Left lung (tissue), 10 donors: Measurements from ENCODE around the gene FASTKD1. TPM values are rescaled to one million over a fixed set of nuclear protein-coding genes. Genes with fewer than 3 reads are reported as not detected.

ENCODE experiments used
- ATAC-seq: fragments of 200-7000 bp; cut with Tn5 transposase; one replicate; pipeline ENCODE4 v1.9.1; 2020; ENCODE audit warnings: moderate library complexity
- DNase-seq, 4 donors: peaks; one replicate each; pipeline ENCODE4 v3.0.0-alpha.2; 2013 to 2020
- H3K27ac ChIP-seq, 2 donors: fragments of 200-600 bp; sonication (generic) in 1 of 2; one replicate each; pipeline versions ENCODE4 v1.5.0 to v1.8.0; 2020 to 2021
- H3K27me3 ChIP-seq, 2 donors: fragments of 200-600 bp; sonication (generic) in 1 of 2; one replicate each; pipeline versions ENCODE4 v1.5.0 to v1.8.0; 2020 to 2021
- H3K36me3 ChIP-seq, 2 donors: fragments of 200-600 bp; sonication (generic) in 1 of 2; one replicate each; pipeline versions ENCODE4 v1.5.0 to v1.8.0; 2020 to 2021
- H3K4me1 ChIP-seq, 2 donors: fragments of 200-600 bp; one replicate each; pipeline ENCODE4 v1.8.0; 2021
- H3K4me3 ChIP-seq, 2 donors: fragments of 200-600 bp; sonication (generic) in 1 of 2; one replicate each; pipeline versions ENCODE4 v1.5.0 to v1.8.0; 2020 to 2021; ENCODE audit warnings: mild to moderate bottlenecking in 1 of 2
- H3K9me3 ChIP-seq, 2 donors: fragments of 200-600 bp; sonication (generic) in 1 of 2; one replicate each; pipeline versions ENCODE4 v1.5.0 to v1.8.0; 2020 to 2021
- intact Hi-C, 2 donors: fragments of 100-400 bp; cut with DNase I; formaldehyde crosslinking; loops; one replicate each; pipeline versions ENCODE4 v1.11.2 to v1.14.2; 2022
- polyA plus RNA-seq, 6 donors: library from polyadenylated mRNA; unstranded; fragments of 120-200 nt; gene quantifications; one replicate each; pipeline ENCODE4 v1.2.1, GENCODE V29; 2013; ENCODE audit not compliant: insufficient read length in 6 of 6
- total RNA-seq, 2 donors: library from RNA; stranded (reverse); fragmentation: NEBNext Ultra II Directional; extraction: Animal tissue kit (Norgen Biotek cat#: 25700); gene quantifications; one replicate each; pipeline ENCODE4 v1.2.1, GENCODE V29; 2021
- TF ChIP-seq, protein P1 (sequence below), 2 donors: fragments of 200-600 bp; sonication (generic) in 1 of 2; IDR thresholded peaks; one replicate each; pipeline versions ENCODE4 v1.5.0 to v1.8.0; 2021; ENCODE audit warnings: antibody characterized with exemption in 2 of 2
- donor health status: DM: no; HTN: yes; CAD: no.
- donor health status: DM: no; HTN: no; CAD: no.

The FASTKD1 gene
- total and polyA plus RNA-seq, 8 donors, result 29.3 to 47.6 (median 40.1) TPM

DNA sequence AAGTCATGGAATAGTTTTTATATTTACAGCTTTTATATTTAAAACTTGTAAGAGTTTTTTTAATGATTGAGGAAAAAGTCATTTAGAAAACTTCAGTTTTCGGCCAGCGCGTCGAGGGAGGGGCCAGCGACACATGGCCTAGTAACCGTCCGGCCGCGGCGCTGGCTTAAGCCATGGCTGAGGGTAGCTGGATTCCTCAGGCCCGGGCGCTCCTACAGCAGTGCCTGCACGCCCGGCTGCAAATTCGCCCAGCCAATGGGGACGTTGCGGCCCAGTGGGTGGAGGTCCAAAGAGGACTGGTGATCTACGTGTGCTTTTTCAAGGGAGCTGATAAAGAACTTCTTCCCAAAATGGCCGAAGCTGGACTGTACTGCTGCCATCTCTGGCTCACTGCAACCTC, 69.0 kb downstream of the FASTKD1 start:
- peak in 1 of 4 donors; percentile 68 for DNase-seq
- Histone ChIP-seq H3K9me3 (no peaks in the 10 kb centered on the region), H3K27me3 (no peaks in the 10 kb centered on the region), H3K36me3 (peaks cover 0 to 11% of the 10 kb centered on the region in 2 donors), H3K4me3 (no peak overlapping the region), H3K4me1 (no peaks in the 10 kb centered on the region), H3K27ac (no peak overlapping the region)
- ATAC-seq, result no peak
- TF ChIP-seq, protein P1, sequence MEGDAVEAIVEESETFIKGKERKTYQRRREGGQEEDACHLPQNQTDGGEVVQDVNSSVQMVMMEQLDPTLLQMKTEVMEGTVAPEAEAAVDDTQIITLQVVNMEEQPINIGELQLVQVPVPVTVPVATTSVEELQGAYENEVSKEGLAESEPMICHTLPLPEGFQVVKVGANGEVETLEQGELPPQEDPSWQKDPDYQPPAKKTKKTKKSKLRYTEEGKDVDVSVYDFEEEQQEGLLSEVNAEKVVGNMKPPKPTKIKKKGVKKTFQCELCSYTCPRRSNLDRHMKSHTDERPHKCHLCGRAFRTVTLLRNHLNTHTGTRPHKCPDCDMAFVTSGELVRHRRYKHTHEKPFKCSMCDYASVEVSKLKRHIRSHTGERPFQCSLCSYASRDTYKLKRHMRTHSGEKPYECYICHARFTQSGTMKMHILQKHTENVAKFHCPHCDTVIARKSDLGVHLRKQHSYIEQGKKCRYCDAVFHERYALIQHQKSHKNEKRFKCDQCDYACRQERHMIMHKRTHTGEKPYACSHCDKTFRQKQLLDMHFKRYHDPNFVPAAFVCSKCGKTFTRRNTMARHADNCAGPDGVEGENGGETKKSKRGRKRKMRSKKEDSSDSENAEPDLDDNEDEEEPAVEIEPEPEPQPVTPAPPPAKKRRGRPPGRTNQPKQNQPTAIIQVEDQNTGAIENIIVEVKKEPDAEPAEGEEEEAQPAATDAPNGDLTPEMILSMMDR (IDR thresholded peaks at IDR 0.05), result no peak
- intact Hi-C loops, result no loop called here

DNA sequence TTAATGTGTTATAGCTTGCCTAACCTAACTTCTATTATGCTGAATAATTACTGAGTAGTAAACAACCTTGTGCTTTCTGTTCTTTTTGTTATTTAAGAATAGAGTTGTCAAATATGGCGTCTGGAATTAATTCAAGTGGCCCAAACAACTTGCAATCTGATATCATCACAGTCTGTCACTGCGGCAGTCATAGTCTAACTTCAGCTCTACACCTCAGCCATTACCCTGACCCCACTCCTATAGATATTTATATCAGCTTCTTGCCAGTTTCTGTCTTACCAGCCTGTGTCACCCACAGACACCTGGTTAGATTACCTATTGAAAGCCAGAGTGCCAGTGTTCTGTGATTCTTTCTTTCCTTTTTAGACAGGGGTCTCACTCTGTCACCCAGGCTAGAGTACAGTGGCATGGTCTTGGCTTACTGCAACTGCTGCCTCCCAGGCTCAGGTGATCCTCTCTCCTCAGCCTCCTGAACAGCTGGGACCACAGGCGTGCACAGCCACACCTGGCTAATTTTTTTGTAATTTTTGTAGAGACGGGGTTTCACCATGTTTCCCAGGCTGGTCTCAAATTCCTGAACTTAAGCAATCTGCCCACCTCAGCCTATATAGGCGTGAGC, 78.2 kb downstream of the FASTKD1 start:
- ATAC-seq (no peak), DNase-seq (no peak)
- TF ChIP-seq, protein P1 (IDR thresholded peaks at IDR 0.05), result no peak
- intact Hi-C loops, result no loop called here
- Histone ChIP-seq H3K27ac (no peak overlapping the region), H3K4me3 (no peak overlapping the region), H3K4me1 (no peaks in the 10 kb centered on the region), H3K9me3 (no peaks in the 10 kb centered on the region), H3K27me3 (no peaks in the 10 kb centered on the region), H3K36me3 (peaks cover 0 to 7% of the 10 kb centered on the region in 2 donors)

DNA sequence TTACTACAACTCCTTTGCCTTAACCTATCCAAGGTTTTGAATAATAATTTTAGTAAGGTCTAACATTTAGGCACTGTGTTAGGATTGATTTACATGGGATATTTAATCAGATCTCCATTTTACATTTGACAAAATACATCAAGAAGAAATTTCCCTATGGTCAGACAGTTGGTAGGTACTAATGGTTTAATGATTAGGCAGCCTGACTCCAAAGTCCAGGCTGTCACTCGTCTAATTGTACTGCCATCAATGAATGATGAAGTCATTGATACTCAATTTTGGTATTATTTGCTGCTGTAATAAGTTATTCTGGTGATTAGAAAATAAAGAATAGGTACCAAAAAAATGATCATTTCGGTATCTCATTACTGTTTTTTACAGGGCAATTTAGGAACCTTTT, 80.3 kb downstream of the FASTKD1 start:
- Histone ChIP-seq H3K4me3 (no peak overlapping the region), H3K4me1 (no peaks in the 10 kb centered on the region), H3K27ac (no peak overlapping the region), H3K9me3 (no peaks in the 10 kb centered on the region), H3K27me3 (no peaks in the 10 kb centered on the region), H3K36me3 (peaks cover 0 to 5% of the 10 kb centered on the region in 2 donors)
- no peak for ATAC-seq
- TF ChIP-seq, protein P1 (IDR thresholded peaks at IDR 0.05), result no peak
- intact Hi-C loops, result no loop called here
- no peak for DNase-seq

DNA sequence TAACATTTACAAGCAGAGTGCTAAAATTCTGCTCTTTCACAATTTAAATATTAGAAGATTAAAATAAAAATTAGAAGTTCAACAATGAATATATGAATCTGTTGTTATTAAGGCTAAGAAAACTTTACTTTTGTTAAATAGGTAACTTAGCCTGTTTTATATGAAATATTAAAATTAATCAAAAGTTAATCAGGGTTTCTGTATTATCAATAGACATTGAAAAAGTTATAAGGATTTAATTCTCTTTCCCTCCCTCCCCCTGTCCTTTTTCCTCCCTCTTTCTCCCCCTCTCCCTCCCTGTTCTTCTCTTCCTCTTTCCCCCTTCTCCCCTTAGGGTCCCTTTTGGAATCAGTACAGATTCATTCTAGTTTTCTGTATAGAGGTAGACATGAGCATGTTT, 82.3 kb downstream of the FASTKD1 start:
- H3K4me1 ChIP-seq, result no peaks in the 10 kb centered on the region
- intact Hi-C loops, result no loop called here
- H3K9me3 ChIP-seq, result no peaks in the 10 kb centered on the region
- H3K4me3 ChIP-seq, result no peak overlapping the region
- no peak for DNase-seq
- peaks cover 0 to 8% of the 10 kb centered on the region in 2 donors for H3K36me3 ChIP-seq
- H3K27ac ChIP-seq, result no peak overlapping the region
- TF ChIP-seq, protein P1 (IDR thresholded peaks at IDR 0.05), result no peak
- no peaks in the 10 kb centered on the region for H3K27me3 ChIP-seq
- no peak for ATAC-seq

DNA sequence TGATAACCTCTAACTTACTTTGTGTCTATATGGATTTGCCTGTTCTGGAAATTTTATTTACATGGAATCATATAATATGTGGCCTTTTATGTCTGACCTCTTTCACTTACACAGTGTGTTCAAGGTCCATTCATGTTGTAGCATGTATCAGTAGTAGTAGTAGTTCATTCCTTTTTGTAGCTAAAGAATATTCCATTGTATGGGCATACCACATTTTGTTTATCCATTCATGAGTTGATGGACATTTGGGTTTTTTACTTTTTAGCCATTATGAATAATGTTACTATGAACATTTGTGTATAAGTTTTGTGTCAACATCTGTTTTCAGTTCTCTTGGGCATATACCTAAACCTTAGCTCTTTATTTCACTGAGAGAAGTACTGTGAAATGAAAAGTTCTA, 82.8 kb downstream of the FASTKD1 start:
- Histone ChIP-seq H3K27ac (no peak overlapping the region), H3K4me3 (no peak overlapping the region), H3K27me3 (no peaks in the 10 kb centered on the region), H3K9me3 (no peaks in the 10 kb centered on the region), H3K4me1 (no peaks in the 10 kb centered on the region), H3K36me3 (peaks cover 0 to 8% of the 10 kb centered on the region in 2 donors)
- DNase-seq (no peak), ATAC-seq (no peak)
- TF ChIP-seq, protein P1 (IDR thresholded peaks at IDR 0.05), result no peak
- intact Hi-C loops, result no loop called here
